ENCODE measurements around the gene FOCAD.

GRCh38 chr9:20664501-20664900, 19.6 kb upstream of the FOCAD start:
- TF ChIP-seq, protein P1, sequence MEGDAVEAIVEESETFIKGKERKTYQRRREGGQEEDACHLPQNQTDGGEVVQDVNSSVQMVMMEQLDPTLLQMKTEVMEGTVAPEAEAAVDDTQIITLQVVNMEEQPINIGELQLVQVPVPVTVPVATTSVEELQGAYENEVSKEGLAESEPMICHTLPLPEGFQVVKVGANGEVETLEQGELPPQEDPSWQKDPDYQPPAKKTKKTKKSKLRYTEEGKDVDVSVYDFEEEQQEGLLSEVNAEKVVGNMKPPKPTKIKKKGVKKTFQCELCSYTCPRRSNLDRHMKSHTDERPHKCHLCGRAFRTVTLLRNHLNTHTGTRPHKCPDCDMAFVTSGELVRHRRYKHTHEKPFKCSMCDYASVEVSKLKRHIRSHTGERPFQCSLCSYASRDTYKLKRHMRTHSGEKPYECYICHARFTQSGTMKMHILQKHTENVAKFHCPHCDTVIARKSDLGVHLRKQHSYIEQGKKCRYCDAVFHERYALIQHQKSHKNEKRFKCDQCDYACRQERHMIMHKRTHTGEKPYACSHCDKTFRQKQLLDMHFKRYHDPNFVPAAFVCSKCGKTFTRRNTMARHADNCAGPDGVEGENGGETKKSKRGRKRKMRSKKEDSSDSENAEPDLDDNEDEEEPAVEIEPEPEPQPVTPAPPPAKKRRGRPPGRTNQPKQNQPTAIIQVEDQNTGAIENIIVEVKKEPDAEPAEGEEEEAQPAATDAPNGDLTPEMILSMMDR (conservative IDR thresholded peaks at IDR 0.05): no peak
- no peak for TF ChIP-seq EZH2 (IDR thresholded peaks at IDR 0.05; ENCODE audit: low read depth)
